Measurements from ENCODE around the gene WDR93.
"Not testable (repeated sequence)": the region's sequence is repeated elsewhere in the genome, so short reads cannot be mapped to it uniquely, and the experiment has no call there.

Gene WDR93

GRCh38 chr15:89686522-89686921 lies 4.1 kb upstream of the WDR93 start:
- no peak for DNase-seq

- not testable (repeated sequence) for DNase-seq
Measured at GRCh38 chr15:89689930-89690275, 708 bp upstream of the WDR93 start.

GRCh38 chr15:89693091-89693490 lies 2.5 kb downstream of the WDR93 start:
- no peak for DNase-seq

GRCh38 chr15:89693696-89694095 lies 3.1 kb downstream of the WDR93 start:
- DNase-seq, result no peak

GRCh38 chr15:89695198-89695597 lies 4.6 kb downstream of the WDR93 start:
- DNase-seq, result no peak

- no peak for DNase-seq
Measured at GRCh38 chr15:89704411-89704810, 13.8 kb downstream of the WDR93 start.

- no peak for DNase-seq
Measured at GRCh38 chr15:89707577-89707976, 17.0 kb downstream of the WDR93 start.

GRCh38 chr15:89714775-89715174 lies 24.2 kb downstream of the WDR93 start:
- DNase-seq, result no peak

GRCh38 chr15:89723031-89723430 lies 32.4 kb downstream of the WDR93 start:
- no peak for DNase-seq

GRCh38 chr15:89724621-89725020 lies 34.0 kb downstream of the WDR93 start:
- no peak for DNase-seq

- DNase-seq, result no peak
Measured at GRCh38 chr15:89725064-89725463, 34.5 kb downstream of the WDR93 start.

GRCh38 chr15:89728254-89728653 lies 37.6 kb downstream of the WDR93 start:
- DNase-seq, result no peak

- DNase-seq, result no peak
Measured at GRCh38 chr15:89731275-89731674, 40.7 kb downstream of the WDR93 start.

GRCh38 chr15:89732451-89733172 lies 42.0 kb downstream of the WDR93 start:
- no peak for DNase-seq

- DNase-seq, result no peak
Measured at GRCh38 chr15:89735773-89736172, 45.2 kb downstream of the WDR93 start.

GRCh38 chr15:89740137-89740536 lies 49.5 kb downstream of the WDR93 start:
- DNase-seq, result peak; percentile 72

GRCh38 chr15:89743011-89743410 lies 52.4 kb downstream of the WDR93 start:
- DNase-seq, result no peak

GRCh38 chr15:89743594-89743993 lies 53.0 kb downstream of the WDR93 start:
- DNase-seq, result no peak

- no peak for DNase-seq
Measured at GRCh38 chr15:89745131-89745530, 54.5 kb downstream of the WDR93 start.

GRCh38 chr15:89745768-89746167 lies 55.2 kb downstream of the WDR93 start:
- DNase-seq, result no peak

- no peak for DNase-seq
Measured at GRCh38 chr15:89746386-89746780, 55.8 kb downstream of the WDR93 start.

- DNase-seq, result no peak
Measured at GRCh38 chr15:89747708-89748682, 57.4 kb downstream of the WDR93 start.

- DNase-seq, result no peak
Measured at GRCh38 chr15:89749054-89749453, 58.4 kb downstream of the WDR93 start.

- DNase-seq, result no peak
Measured at GRCh38 chr15:89749526-89749925, 58.9 kb downstream of the WDR93 start.

Data from activated effector memory CD4-positive, alpha-beta T cell treated with anti-CD3 and anti-CD28 coated beads, Interleukin-2, amount 50 U/mL, for 16 hours (primary cell).